C4-2B (cell line): Measurements from ENCODE around the gene MAP3K19.

ENCODE experiments used
- H3K27ac ChIP-seq: fragments of 450-650 bp; 2 replicates; pipeline ENCODE4 v1.5.1; 2017
- ZFX ChIP-seq: fragments of 450-650 bp; IDR thresholded peaks from 2 replicates; pipeline ENCODE4 v1.6.1; 2017
- TF ChIP-seq, protein P1 (sequence below): fragments of 450-650 bp; conservative IDR thresholded peaks from 2 replicates; pipeline ENCODE4 v1.5.1; 2017; ENCODE audit warnings: mild to moderate bottlenecking

The MAP3K19 gene

GRCh38 chr2:135004005-135004746, 43.1 kb downstream of the MAP3K19 start:
- no peak for TF ChIP-seq ZFX
- TF ChIP-seq, protein P1, sequence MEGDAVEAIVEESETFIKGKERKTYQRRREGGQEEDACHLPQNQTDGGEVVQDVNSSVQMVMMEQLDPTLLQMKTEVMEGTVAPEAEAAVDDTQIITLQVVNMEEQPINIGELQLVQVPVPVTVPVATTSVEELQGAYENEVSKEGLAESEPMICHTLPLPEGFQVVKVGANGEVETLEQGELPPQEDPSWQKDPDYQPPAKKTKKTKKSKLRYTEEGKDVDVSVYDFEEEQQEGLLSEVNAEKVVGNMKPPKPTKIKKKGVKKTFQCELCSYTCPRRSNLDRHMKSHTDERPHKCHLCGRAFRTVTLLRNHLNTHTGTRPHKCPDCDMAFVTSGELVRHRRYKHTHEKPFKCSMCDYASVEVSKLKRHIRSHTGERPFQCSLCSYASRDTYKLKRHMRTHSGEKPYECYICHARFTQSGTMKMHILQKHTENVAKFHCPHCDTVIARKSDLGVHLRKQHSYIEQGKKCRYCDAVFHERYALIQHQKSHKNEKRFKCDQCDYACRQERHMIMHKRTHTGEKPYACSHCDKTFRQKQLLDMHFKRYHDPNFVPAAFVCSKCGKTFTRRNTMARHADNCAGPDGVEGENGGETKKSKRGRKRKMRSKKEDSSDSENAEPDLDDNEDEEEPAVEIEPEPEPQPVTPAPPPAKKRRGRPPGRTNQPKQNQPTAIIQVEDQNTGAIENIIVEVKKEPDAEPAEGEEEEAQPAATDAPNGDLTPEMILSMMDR, result peak; percentile 97
- peak overlapping the region; percentile 18; the same call in 1 of the 2 replicates for H3K27ac ChIP-seq

- TF ChIP-seq, protein P1, result no peak
- TF ChIP-seq ZFX, result no peak
Measured at GRCh38 chr2:135002836-135003235, 44.4 kb downstream of the MAP3K19 start.

GRCh38 chr2:134999521-134999920, 47.7 kb downstream of the MAP3K19 start:
- H3K27ac ChIP-seq, result no peak overlapping the region
- no peak for TF ChIP-seq ZFX
- TF ChIP-seq, protein P1, result no peak

More at GRCh38 chr2:135002836-135003235, 44.4 kb downstream of the MAP3K19 start:
- no peak overlapping the region for H3K27ac ChIP-seq

DNA sequence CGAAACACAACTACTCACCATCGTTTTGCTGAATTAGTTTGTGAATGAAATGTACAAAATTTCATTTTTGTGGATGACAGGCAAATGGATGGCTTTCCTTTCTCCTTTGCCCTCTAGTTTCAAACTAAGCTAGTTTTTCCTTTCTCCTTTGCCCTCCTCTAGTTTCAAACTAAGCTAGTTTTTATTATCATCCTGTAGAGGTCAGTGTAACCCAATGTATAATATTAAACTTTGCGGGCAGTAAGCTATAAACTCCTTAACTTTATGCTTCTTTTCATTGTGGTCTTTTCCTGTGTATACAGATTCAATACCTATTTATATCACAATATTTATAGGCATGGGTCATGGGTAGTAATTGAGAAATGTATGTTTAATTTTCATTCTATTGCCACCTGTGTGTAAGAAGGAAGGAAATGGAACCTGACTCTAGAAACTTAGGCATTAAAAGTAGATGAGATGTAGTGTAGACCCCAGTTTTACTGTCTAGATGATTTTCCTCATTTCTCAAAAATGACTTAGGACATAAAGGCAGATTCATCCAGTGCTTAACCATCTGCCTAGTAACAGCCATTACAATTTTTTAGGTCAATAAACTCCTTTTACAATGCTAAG, 58.1 kb downstream of the MAP3K19 start:
- TF ChIP-seq, protein P1, result peak; percentile 66
- TF ChIP-seq ZFX, result no peak
- H3K27ac ChIP-seq, result no peak overlapping the region

DNA sequence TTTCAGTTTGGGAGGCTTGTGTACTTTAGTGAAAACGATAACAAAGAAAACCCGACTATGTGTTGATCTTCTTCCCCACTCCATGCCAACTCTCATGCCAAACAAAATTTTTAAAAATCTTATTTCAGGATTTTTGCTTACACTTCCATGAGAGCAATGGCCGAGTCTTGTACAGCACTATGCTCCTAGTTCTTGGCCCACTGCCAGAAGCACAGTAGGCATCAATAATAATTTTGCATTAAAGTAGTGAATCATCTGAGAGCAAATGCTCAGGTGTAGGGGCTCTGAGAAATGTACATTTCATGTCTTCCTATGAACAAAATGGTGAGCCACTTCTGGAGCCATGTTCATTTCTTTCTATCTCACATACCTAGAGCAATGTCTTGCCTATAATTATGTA, 62.2 kb downstream of the MAP3K19 start:
- TF ChIP-seq, protein P1, result no peak
- no peak overlapping the region for H3K27ac ChIP-seq

DNA sequence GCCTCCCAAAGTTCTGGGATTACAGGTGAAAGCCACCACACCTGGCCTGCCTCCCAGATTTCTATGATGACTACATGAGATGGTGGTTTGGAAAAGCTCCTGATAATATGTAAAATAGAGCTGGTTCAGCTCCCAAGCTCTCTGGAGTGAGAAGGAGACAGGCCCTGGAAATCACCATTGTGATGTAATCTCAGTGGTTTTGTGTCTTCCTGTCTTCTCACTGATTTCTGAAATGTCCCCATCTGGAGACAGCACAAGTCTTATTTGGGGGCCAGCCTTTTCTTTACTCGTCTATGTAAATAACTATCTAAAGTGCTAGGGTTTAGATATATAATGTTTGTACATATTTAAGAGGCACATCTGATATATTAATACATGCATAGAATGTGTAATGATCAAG, 64.6 kb downstream of the MAP3K19 start:
- H3K27ac ChIP-seq, result no peak overlapping the region
- TF ChIP-seq, protein P1, result no peak
- TF ChIP-seq ZFX, result no peak

GRCh38 chr2:134980639-134981038, 66.6 kb downstream of the MAP3K19 start:
- TF ChIP-seq, protein P1, result no peak
- TF ChIP-seq ZFX, result no peak
- H3K27ac ChIP-seq, result no peak overlapping the region
